ENCODE data around the gene TAT. TPM values are rescaled to one million over a fixed set of nuclear protein-coding genes. Genes with fewer than 3 reads are reported as not detected.

Gene TAT
- polyA plus RNA-seq, 1 of the 3 experiments (the other 2 are of a cell fraction) = not detected

- 64% methylated on average over 3 of the region's 3 CpGs for WGBS (ENCODE audit: low lambda C conversion rate)
- Histone ChIP-seq H3K79me2 (ENCODE audit: insufficient read depth) (no peaks in the 10 kb centered on the region), H3K4me2 (no peak overlapping the region), H3K4me3 (ENCODE audit: low read depth in 2 of 2, low read length in 1 of 2) (no peak overlapping the region), H4K20me1 (ENCODE audit: insufficient read depth) (no peaks in the 10 kb centered on the region), H3K9me3 (no peaks in the 10 kb centered on the region), H3K9me2 (no peaks in the 10 kb centered on the region), H3K4me1 (ENCODE audit: control insufficient read depth in 1 of 2, insufficient read depth in 2 of 2, low read depth in 1 of 2, low read length in 1 of 2) (no peaks in the 10 kb centered on the region), H3K27ac (ENCODE audit: low read depth in 2 of 2, low read length in 1 of 2) (no peak overlapping the region), H3K27me3 (ENCODE audit: insufficient read depth) (peaks cover 11% of the 10 kb centered on the region; the same call in 1 of the 2 replicates), H3K9ac (no peak overlapping the region), H3K36me3 (replicated peaks in 1 of 2; ENCODE audit: control insufficient read depth in 1 of 2, insufficient read depth in 2 of 2, low read length in 1 of 2) (no peaks in the 10 kb centered on the region), H2AFZ (ENCODE audit: low read depth) (no peak overlapping the region), H3F3A (replicated peaks; ENCODE audit: insufficient read depth) (no peaks in the 10 kb centered on the region)
- TF ChIP-seq POLR2AphosphoS5 (IDR thresholded peaks at IDR 0.05; ENCODE audit: low read depth, low read length) (no peak), RFX5 (IDR thresholded peaks at IDR 0.05; ENCODE audit: low read length) (no peak), RCOR1 (IDR thresholded peaks at IDR 0.05; ENCODE audit: low read length) (no peak), MXI1 (IDR thresholded peaks at IDR 0.05; ENCODE audit: low read depth, low read length) (no peak)
- no peak for DNase-seq
- ChIA-PET POLR2A (no interaction called here), CTCF (interaction anchor here (1.3 kb wide), 1 partner anchor 73 kb away, joined by 3 read pairs; no protein-coding TSS in a partner anchor)
Measured at GRCh38 chr16:71520550-71520949, 56.3 kb downstream of the TAT start.

Small RNA genes lying within 50 kb of the gene (small RNA-seq; reads per million reads assigned to genes)
- 0 reads per million in 7 experiments for gene RNU6-1061P

Other genes with a start within 250 kb of the TAT start
- gene CALB2, start 218.4 kb downstream of the TAT start, polyA plus RNA-seq (2012; rRNA removed) = 0.12 and 0.23 TPM in 2 replicates
- not detected in 2 replicates for gene TLE7, start 135.0 kb downstream of the TAT start, polyA plus RNA-seq (2012; rRNA removed)
- 6.5 and 7.3 TPM in 2 replicates for gene ZNF23, start 114.8 kb downstream of the TAT start, polyA plus RNA-seq (2012; rRNA removed)
- 1.4 and 2.3 TPM in 2 replicates for gene ZNF19, start 87.8 kb downstream of the TAT start, polyA plus RNA-seq (2012; rRNA removed)
- 0.08 and 0.18 TPM in 2 replicates for gene CHST4, start 50.7 kb downstream of the TAT start, polyA plus RNA-seq (2012; rRNA removed)
- not detected in 2 replicates for gene MARVELD3, start 49.1 kb upstream of the TAT start, polyA plus RNA-seq (2012; rRNA removed)
- gene PHLPP2, start 147.6 kb upstream of the TAT start, polyA plus RNA-seq (2012; rRNA removed) = 5.5 and 7.2 TPM in 2 replicates
- 23.8 and 33.8 TPM in 2 replicates for gene AP1G1, start 231.7 kb upstream of the TAT start, polyA plus RNA-seq (2012; rRNA removed)